ENCODE results near the gene HSPB3. TPM values are rescaled to one million over a fixed set of nuclear protein-coding genes. Genes with fewer than 3 reads are reported as not detected.

The HSPB3 gene
- total and polyA plus RNA-seq, 2 experiments from 2014 or later: 0.77 to 1.8 TPM

DNA sequence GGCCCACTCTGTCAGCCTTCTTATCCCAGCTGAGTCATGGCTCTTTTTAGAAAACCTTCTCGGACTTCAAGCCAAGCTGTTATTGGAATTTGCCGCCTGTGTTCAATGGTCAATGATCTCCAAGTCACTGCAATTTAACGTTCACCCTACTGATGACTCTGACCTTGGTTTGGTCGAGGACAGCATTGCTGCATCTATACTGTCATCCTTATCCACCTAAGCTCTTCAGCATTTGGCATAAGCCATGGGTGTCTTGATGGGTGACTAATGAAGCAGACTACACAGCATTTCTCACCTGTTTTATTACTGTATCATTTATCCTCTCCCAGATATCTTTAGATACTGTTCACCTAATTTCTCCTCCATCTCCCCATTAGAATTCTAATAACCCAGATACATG, 5.6 kb upstream of the HSPB3 start:
- Histone ChIP-seq H3K4me2 (no peak overlapping the region), H3K79me2 (no peaks in the 10 kb centered on the region), H4K20me1 (ENCODE audit: insufficient read depth, poor library complexity, severe bottlenecking) (no peaks in the 10 kb centered on the region), H3K4me1 (ENCODE audit: insufficient read depth) (no peaks in the 10 kb centered on the region), H2AFZ (no peak overlapping the region), H3K36me3 (replicated peaks; ENCODE audit: insufficient read depth, low read depth) (no peaks in the 10 kb centered on the region), H3K27ac (no peak overlapping the region), H3K27me3 (no peaks in the 10 kb centered on the region), H3K4me3 (no peak overlapping the region), H3K9me3 (ENCODE audit: low read depth) (no peaks in the 10 kb centered on the region), H3K9me2 (replicated peaks; ENCODE audit: insufficient read depth) (no peaks in the 10 kb centered on the region)
- 86% methylated on average over 4 of the region's 4 CpGs for WGBS (ENCODE audit: low lambda C conversion rate, missing lambda C conversion rate)
- TF ChIP-seq EZH2 (IDR thresholded peaks at IDR 0.05; ENCODE audit: borderline replicate concordance) (no peak), EZH2phosphoT487 (IDR thresholded peaks at IDR 0.05; ENCODE audit: low read depth, severe bottlenecking, unreplicated experiment) (no peak)
- TF ChIP-seq, protein P1, sequence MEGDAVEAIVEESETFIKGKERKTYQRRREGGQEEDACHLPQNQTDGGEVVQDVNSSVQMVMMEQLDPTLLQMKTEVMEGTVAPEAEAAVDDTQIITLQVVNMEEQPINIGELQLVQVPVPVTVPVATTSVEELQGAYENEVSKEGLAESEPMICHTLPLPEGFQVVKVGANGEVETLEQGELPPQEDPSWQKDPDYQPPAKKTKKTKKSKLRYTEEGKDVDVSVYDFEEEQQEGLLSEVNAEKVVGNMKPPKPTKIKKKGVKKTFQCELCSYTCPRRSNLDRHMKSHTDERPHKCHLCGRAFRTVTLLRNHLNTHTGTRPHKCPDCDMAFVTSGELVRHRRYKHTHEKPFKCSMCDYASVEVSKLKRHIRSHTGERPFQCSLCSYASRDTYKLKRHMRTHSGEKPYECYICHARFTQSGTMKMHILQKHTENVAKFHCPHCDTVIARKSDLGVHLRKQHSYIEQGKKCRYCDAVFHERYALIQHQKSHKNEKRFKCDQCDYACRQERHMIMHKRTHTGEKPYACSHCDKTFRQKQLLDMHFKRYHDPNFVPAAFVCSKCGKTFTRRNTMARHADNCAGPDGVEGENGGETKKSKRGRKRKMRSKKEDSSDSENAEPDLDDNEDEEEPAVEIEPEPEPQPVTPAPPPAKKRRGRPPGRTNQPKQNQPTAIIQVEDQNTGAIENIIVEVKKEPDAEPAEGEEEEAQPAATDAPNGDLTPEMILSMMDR (IDR thresholded peaks at IDR 0.05; ENCODE audit: poor library complexity): no peak
- no peak for DNase-seq (ENCODE audit: low spot score)

DNA sequence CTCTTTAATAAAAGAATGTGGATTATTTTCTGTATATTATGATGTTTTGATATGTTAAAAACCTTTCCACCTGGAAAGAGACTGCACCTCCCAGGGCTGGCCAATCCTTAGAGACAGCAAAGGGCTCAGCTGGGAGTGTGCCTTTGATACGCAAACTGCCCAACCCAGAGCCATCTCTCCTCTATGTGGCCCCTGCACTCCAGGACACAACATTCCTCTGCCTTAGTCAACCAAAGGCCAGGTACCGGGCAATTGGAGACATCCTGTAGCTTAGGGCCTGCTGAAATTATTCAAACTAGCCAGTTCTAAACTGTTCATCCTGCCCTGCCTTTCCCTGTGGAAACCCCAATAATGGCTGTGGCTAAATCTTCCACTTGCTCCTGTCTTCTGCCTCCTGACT, 5.0 kb upstream of the HSPB3 start:
- Histone ChIP-seq H3K4me3 (no peak overlapping the region), H3K4me1 (ENCODE audit: insufficient read depth) (no peaks in the 10 kb centered on the region), H4K20me1 (ENCODE audit: insufficient read depth, poor library complexity, severe bottlenecking) (no peaks in the 10 kb centered on the region), H3K27me3 (no peaks in the 10 kb centered on the region), H3K79me2 (no peaks in the 10 kb centered on the region), H3K36me3 (replicated peaks; ENCODE audit: insufficient read depth, low read depth) (no peaks in the 10 kb centered on the region), H3K27ac (no peak overlapping the region), H2AFZ (no peak overlapping the region), H3K4me2 (no peak overlapping the region), H3K9me3 (ENCODE audit: low read depth) (no peaks in the 10 kb centered on the region), H3K9me2 (replicated peaks; ENCODE audit: insufficient read depth) (no peaks in the 10 kb centered on the region)
- 93% methylated on average over 2 of the region's 2 CpGs for WGBS (ENCODE audit: low lambda C conversion rate, missing lambda C conversion rate)
- TF ChIP-seq EZH2 (IDR thresholded peaks at IDR 0.05; ENCODE audit: borderline replicate concordance): no peak
- TF ChIP-seq, protein P1 (IDR thresholded peaks at IDR 0.05; ENCODE audit: poor library complexity): no peak
- DNase-seq (ENCODE audit: low spot score): no peak

DNA sequence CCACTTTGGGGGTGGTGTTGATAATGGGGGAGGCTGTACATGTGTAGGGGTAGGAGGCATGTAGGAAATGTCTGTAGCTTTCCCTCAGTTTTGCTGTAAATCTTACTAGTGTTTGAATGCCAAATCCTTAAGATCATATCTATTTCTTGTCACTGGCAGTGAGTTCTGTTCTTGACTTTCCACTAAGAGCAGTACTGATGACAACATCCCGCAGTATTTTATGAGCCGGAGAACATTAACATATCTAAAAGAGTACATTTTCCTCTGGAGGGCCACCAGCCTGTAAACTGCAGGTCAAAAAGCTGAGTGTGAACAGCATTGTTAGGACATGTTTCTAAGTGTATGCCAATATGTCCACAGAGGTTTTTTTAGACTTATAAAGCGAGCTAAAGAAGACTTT, 2.5 kb upstream of the HSPB3 start:
- WGBS (ENCODE audit: low lambda C conversion rate, missing lambda C conversion rate): 75% methylated on average over 3 of the region's 3 CpGs
- TF ChIP-seq, protein P1 (IDR thresholded peaks at IDR 0.05; ENCODE audit: poor library complexity): no peak
- TF ChIP-seq EZH2 (IDR thresholded peaks at IDR 0.05; ENCODE audit: borderline replicate concordance): no peak
- H2AFZ ChIP-seq: no peak overlapping the region

DNA sequence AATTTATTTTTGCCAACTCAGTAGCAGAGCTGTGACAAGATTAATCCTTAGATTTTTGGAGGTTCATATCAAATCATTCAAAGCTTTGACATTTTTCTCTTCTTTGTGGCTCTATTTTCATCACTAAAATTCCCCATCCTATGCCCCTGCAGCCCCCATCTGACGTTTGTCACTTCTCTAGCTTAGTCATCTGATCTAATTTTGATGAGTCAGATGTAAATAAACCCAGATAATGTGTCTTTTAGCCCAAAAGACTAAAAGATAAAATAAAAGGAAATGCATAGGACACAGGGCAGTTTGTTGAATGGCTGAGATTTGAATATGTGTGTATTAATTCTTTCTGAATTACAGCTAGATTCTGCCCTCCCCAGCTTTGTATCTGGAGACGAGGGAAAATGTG, 897 bp upstream of the HSPB3 start:
- H3K79me2 ChIP-seq: no peaks in the 10 kb centered on the region
- H3K27ac ChIP-seq: no peak overlapping the region
- H3K4me2 ChIP-seq: no peak overlapping the region
- H2AFZ ChIP-seq: no peak overlapping the region
- no peak overlapping the region for H3K4me3 ChIP-seq
- no peaks in the 10 kb centered on the region for H4K20me1 ChIP-seq (ENCODE audit: insufficient read depth, poor library complexity, severe bottlenecking)
- no peaks in the 10 kb centered on the region for H3K36me3 ChIP-seq (replicated peaks; ENCODE audit: insufficient read depth, low read depth)
- no peaks in the 10 kb centered on the region for H3K9me3 ChIP-seq (ENCODE audit: low read depth)
- TF ChIP-seq, protein P1 (IDR thresholded peaks at IDR 0.05; ENCODE audit: poor library complexity): no peak
- TF ChIP-seq EZH2phosphoT487 (IDR thresholded peaks at IDR 0.05; ENCODE audit: low read depth, severe bottlenecking, unreplicated experiment) (no peak), EZH2 (IDR thresholded peaks at IDR 0.05; ENCODE audit: borderline replicate concordance) (no peak)
- 49% methylated on average over 2 of the region's 2 CpGs for WGBS (ENCODE audit: low lambda C conversion rate, missing lambda C conversion rate)
- DNase-seq (ENCODE audit: low spot score): no peak
- no peaks in the 10 kb centered on the region for H3K9me2 ChIP-seq (replicated peaks; ENCODE audit: insufficient read depth)
- no peaks in the 10 kb centered on the region for H3K27me3 ChIP-seq
- peaks cover 11% of the 10 kb centered on the region for H3K4me1 ChIP-seq (ENCODE audit: insufficient read depth)

More for the DNA sequence above, 2.5 kb upstream of the HSPB3 start:
- no peak for DNase-seq (ENCODE audit: low spot score)
- no peak overlapping the region for H3K4me2 ChIP-seq
- H3K27ac ChIP-seq: no peak overlapping the region
- H3K79me2 ChIP-seq: no peaks in the 10 kb centered on the region
- H3K9me3 ChIP-seq (ENCODE audit: low read depth): no peaks in the 10 kb centered on the region
- peaks cover 5% of the 10 kb centered on the region for H3K4me1 ChIP-seq (ENCODE audit: insufficient read depth)
- H3K27me3 ChIP-seq: no peaks in the 10 kb centered on the region
- no peaks in the 10 kb centered on the region for H3K9me2 ChIP-seq (replicated peaks; ENCODE audit: insufficient read depth)
- H3K4me3 ChIP-seq: no peak overlapping the region
- H4K20me1 ChIP-seq (ENCODE audit: insufficient read depth, poor library complexity, severe bottlenecking): no peaks in the 10 kb centered on the region
- H3K36me3 ChIP-seq (replicated peaks; ENCODE audit: insufficient read depth, low read depth): no peaks in the 10 kb centered on the region

Measured in hepatocyte (in vitro differentiated cells).